PC-9 (cell line): Measurements from ENCODE around the gene DPYD.

ENCODE experiments used
- CTCF ChIP-seq: fragments of 200-600 bp; sonication (generic); conservative IDR thresholded peaks from 2 replicates; pipeline ENCODE4 v1.6.1; 2017; ENCODE audit warnings: mixed run types, antibody characterized with exemption, mild to moderate bottlenecking, moderate library complexity
- EZH2 ChIP-seq: fragments of 200-600 bp; sonication (generic); IDR thresholded peaks from 2 replicates; pipeline ENCODE4 v1.8.0; 2017; ENCODE audit warnings: antibody characterized with exemption, low read depth

DNA sequence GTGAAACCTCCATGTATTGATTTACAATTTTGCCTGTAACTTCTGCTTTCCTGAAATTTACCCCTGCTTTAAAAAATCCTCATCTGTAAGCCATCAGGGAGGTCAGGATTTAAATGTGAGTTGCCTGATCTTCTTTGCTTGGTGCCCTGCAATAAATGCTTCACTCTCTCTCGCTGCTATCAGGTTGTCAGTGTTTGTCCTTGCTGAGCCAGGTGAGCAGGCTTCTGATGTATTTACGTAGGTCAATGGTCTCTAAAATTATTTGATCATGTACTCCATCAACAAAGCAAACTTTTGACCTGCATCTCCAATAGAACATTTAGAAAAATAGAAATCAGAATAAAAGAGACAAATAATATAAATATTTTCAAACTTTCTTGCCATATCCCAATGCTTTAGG is 453.4 kb downstream of the DPYD start:
- no peak for TF ChIP-seq CTCF
- no peak for TF ChIP-seq EZH2
